Measurements from ENCODE around the gene CIRBP. TPM values are rescaled to one million over a fixed set of nuclear protein-coding genes. Genes with fewer than 3 reads are reported as not detected.

Gene CIRBP
- total and polyA plus RNA-seq, 2 donors (not counting 1 experiment from before 2014, with no cell fraction given) = 643 to 1,164 TPM

DNA sequence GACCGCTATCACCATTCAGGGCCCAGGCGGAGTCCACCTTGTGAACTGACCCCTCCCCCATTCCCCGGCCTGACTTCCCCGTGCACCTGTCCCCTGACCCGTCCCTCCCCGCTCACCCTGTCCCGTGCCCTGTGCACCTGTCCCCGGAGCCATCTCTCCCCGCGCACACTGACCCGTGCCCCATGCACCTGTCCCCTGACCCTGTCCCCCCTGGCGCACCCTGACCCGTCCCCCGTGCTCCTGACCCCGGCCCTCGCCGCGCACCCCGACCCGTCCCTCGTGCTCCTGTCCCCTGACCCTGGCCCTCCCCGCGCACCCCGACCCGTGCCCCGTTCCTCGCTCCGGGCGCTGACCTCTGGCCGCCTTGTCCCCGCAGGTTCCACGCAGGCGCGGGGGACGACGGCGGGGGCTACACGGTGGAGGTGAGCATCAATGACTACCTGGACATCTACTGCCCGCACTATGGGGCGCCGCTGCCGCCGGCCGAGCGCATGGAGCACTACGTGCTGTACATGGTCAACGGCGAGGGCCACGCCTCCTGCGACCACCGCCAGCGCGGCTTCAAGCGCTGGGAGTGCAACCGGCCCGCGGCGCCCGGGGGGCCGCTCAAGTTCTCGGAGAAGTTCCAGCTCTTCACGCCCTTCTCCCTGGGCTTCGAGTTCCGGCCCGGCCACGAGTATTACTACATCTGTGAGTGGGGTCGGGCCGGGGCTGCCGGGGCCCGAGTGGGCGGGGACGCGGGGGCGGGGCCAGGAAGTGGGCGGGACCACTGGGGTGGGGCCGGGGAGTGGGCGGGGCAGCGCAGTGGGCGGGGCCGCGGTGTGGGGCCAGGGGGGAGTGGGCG is 26.3 kb downstream of the CIRBP start:
- H3K9ac ChIP-seq (ENCODE audit: low read length) = peak overlapping the region; percentile 15
- ATAC-seq (ENCODE audit: low read depth) = peak; percentile 48
- H4K20me1 ChIP-seq (ENCODE audit: control insufficient read depth, insufficient read depth, low read length, poor library complexity, severe bottlenecking) = no peaks in the 10 kb centered on the region
- WGBS (ENCODE audit: insufficient coverage) = 22% methylated on average over 66 of the region's 82 CpGs
- peaks cover 13 to 25% of the 10 kb centered on the region in 2 donors for H3K4me1 ChIP-seq (ENCODE audit: control insufficient read depth in 2 of 2, insufficient read depth in 2 of 2, low read length in 2 of 2)
- Mint-ChIP-seq H3K4me1 (peaks cover 8% of the 10 kb centered on the region), H3K9me3 (ENCODE audit: insufficient read depth) (no peaks in the 10 kb centered on the region), H3K27ac (no peak overlapping the region), H3K4me3 (no peak overlapping the region), H3K27me3 (peaks cover 24% of the 10 kb centered on the region)
- peak overlapping the region; percentile 33 for H2AFZ ChIP-seq (ENCODE audit: insufficient read depth, low read depth, low read length, poor library complexity, severe bottlenecking)
- no peaks in the 10 kb centered on the region for H3K79me2 ChIP-seq (ENCODE audit: control insufficient read depth, insufficient read depth, low read length)
- intact Hi-C loops (cut with micrococcal nuclease) = no loop called here
- peak overlapping the region; percentile 73 for H3K4me2 ChIP-seq (replicated peaks; ENCODE audit: low read depth, low read length, poor library complexity, severe bottlenecking)
- CTCF ChIA-PET = no interaction called here
- no peaks in the 10 kb centered on the region for H3K36me3 ChIP-seq (replicated peaks in 1 of 2; ENCODE audit: control extremely low read depth in 1 of 2, control insufficient read depth in 1 of 2, extremely low read depth in 1 of 2, insufficient read depth in 2 of 2, low read length in 1 of 2)
- TF ChIP-seq, protein P1, sequence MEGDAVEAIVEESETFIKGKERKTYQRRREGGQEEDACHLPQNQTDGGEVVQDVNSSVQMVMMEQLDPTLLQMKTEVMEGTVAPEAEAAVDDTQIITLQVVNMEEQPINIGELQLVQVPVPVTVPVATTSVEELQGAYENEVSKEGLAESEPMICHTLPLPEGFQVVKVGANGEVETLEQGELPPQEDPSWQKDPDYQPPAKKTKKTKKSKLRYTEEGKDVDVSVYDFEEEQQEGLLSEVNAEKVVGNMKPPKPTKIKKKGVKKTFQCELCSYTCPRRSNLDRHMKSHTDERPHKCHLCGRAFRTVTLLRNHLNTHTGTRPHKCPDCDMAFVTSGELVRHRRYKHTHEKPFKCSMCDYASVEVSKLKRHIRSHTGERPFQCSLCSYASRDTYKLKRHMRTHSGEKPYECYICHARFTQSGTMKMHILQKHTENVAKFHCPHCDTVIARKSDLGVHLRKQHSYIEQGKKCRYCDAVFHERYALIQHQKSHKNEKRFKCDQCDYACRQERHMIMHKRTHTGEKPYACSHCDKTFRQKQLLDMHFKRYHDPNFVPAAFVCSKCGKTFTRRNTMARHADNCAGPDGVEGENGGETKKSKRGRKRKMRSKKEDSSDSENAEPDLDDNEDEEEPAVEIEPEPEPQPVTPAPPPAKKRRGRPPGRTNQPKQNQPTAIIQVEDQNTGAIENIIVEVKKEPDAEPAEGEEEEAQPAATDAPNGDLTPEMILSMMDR (IDR thresholded peaks at IDR 0.05) = no peak
- TF ChIP-seq EZH2 (IDR thresholded peaks at IDR 0.05; ENCODE audit: borderline replicate concordance, insufficient read depth, low read depth, low read length, poor library complexity, severe bottlenecking) = no peak
- H3K27me3 ChIP-seq (replicated peaks in 1 of 4; ENCODE audit: control extremely low read depth in 1 of 4, control insufficient read depth in 3 of 4, insufficient read depth in 4 of 4, low read length in 3 of 4) = peaks cover 0 to 59% (median 17%) of the 10 kb centered on the region in 4 experiments
- H3K9me3 ChIP-seq (ENCODE audit: control extremely low read depth in 1 of 3, control insufficient read depth in 2 of 3, insufficient read depth in 1 of 3, low read length in 2 of 3) = peaks cover 0 to 12% (median 0%) of the 10 kb centered on the region in 3 donors
- peak overlapping the region in 1 of 5 experiments; percentile 9 for H3K4me3 ChIP-seq (ENCODE audit: control extremely low read depth in 1 of 5, extremely low read depth in 1 of 5, insufficient read depth in 1 of 5, low read depth in 2 of 5, low read length in 4 of 5)
- POLR2A ChIA-PET = no interaction called here
- H3K27ac ChIP-seq (ENCODE audit: low read length in 2 of 2) = no peak overlapping the region
- DNase-seq = peak; percentile 45

DNA sequence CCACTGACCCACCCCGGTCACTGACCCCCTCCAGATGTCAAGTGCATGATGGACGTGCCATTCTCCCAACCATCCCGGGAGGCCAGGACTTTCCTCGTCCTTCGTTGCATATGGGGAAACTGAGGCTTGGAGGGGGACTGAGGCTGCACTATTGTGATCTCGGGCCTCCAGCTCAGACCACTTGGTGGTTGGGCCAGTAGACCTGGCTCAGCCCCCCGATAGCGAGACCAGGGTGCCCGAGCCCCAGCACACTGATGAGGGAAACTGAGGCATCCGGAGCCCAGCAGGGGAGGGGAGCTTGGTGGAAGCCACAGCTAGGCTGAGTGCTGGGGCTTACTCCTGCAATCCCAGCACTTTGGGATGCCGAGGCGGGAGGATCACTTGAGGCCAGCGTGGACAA is 26.9 kb downstream of the CIRBP start:
- intact Hi-C loops (cut with micrococcal nuclease) = no loop called here
- peaks cover 8% of the 10 kb centered on the region for H3K4me1 Mint-ChIP-seq
- Histone ChIP-seq H3K79me2 (ENCODE audit: control insufficient read depth, insufficient read depth, low read length) (no peaks in the 10 kb centered on the region), H3K9me3 (ENCODE audit: control extremely low read depth in 1 of 3, control insufficient read depth in 2 of 3, insufficient read depth in 1 of 3, low read length in 2 of 3) (peaks cover 0 to 12% (median 0%) of the 10 kb centered on the region in 3 donors), H3K27ac (ENCODE audit: low read length in 2 of 2) (no peak overlapping the region), H2AFZ (ENCODE audit: insufficient read depth, low read depth, low read length, poor library complexity, severe bottlenecking) (no peak overlapping the region), H3K27me3 (replicated peaks in 1 of 4; ENCODE audit: control extremely low read depth in 1 of 4, control insufficient read depth in 3 of 4, insufficient read depth in 4 of 4, low read length in 3 of 4) (peaks cover 0 to 52% (median 17%) of the 10 kb centered on the region in 4 experiments), H3K4me1 (ENCODE audit: control insufficient read depth in 2 of 2, insufficient read depth in 2 of 2, low read length in 2 of 2) (peaks cover 13 to 23% of the 10 kb centered on the region in 2 donors), H4K20me1 (ENCODE audit: control insufficient read depth, insufficient read depth, low read length, poor library complexity, severe bottlenecking) (no peaks in the 10 kb centered on the region), H3K4me3 (ENCODE audit: control extremely low read depth in 1 of 5, extremely low read depth in 1 of 5, insufficient read depth in 1 of 5, low read depth in 2 of 5, low read length in 4 of 5) (no peak overlapping the region), H3K4me2 (replicated peaks; ENCODE audit: low read depth, low read length, poor library complexity, severe bottlenecking) (peak overlapping the region; percentile 73), H3K9ac (ENCODE audit: low read length) (no peak overlapping the region), H3K36me3 (replicated peaks in 1 of 2; ENCODE audit: control extremely low read depth in 1 of 2, control insufficient read depth in 1 of 2, extremely low read depth in 1 of 2, insufficient read depth in 2 of 2, low read length in 1 of 2) (no peaks in the 10 kb centered on the region)
- ATAC-seq (ENCODE audit: low read depth) (no peak), DNase-seq (peak; percentile 23)
- peaks cover 24% of the 10 kb centered on the region for H3K27me3 Mint-ChIP-seq
- 88% methylated on average over 10 of the region's 13 CpGs for WGBS (ENCODE audit: insufficient coverage)
- TF ChIP-seq EZH2 (IDR thresholded peaks at IDR 0.05; ENCODE audit: borderline replicate concordance, insufficient read depth, low read depth, low read length, poor library complexity, severe bottlenecking) = no peak
- TF ChIP-seq, protein P1 (IDR thresholded peaks at IDR 0.05) = no peak
- H3K9me3 Mint-ChIP-seq (ENCODE audit: insufficient read depth) = no peaks in the 10 kb centered on the region
- no peak overlapping the region for H3K4me3 Mint-ChIP-seq
- ChIA-PET CTCF (no interaction called here), POLR2A (no interaction called here)
- no peak overlapping the region for H3K27ac Mint-ChIP-seq
